Measurements from ENCODE around the gene TPI1.

DNA sequence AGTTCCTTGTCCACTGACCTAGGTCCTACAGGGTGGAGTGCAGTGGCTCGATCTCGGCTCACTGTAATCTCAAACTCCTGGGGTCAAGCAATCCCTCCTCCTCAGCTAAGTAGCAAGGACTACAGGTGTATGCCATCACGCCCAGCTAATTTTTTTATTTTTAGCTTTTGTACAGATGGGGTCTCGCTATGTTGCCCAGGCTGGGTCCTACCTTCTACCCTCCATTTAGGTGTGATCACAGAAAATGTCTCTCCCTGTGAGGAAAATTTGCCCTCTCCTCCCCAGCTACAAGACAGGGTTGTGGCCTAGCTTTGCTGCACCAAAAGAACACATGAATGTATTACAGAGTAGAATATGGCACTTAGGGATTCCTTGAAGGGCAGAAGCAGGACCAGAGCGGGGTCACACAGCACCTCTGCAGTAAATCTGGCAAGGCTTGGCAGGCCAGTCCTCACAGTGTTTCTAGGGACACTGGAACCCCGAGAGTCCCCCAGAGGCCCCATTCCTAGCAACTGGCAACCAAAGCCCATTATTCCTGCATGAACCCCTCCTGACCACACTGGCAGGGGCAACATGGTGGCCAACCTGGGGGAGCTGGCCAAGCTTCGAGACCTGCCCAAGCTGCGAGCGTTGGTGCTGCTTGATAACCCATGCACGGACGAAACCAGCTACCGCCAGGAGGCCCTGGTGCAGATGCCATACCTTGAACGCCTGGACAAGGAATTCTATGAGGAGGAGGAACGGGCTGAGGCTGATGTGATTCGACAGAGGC is 45.0 kb downstream of the TPI1 start:
- TF ChIP-seq EZH2 (IDR thresholded peaks at IDR 0.05; ENCODE audit: borderline replicate concordance, low read length), result no peak
- TF ChIP-seq, protein P1, sequence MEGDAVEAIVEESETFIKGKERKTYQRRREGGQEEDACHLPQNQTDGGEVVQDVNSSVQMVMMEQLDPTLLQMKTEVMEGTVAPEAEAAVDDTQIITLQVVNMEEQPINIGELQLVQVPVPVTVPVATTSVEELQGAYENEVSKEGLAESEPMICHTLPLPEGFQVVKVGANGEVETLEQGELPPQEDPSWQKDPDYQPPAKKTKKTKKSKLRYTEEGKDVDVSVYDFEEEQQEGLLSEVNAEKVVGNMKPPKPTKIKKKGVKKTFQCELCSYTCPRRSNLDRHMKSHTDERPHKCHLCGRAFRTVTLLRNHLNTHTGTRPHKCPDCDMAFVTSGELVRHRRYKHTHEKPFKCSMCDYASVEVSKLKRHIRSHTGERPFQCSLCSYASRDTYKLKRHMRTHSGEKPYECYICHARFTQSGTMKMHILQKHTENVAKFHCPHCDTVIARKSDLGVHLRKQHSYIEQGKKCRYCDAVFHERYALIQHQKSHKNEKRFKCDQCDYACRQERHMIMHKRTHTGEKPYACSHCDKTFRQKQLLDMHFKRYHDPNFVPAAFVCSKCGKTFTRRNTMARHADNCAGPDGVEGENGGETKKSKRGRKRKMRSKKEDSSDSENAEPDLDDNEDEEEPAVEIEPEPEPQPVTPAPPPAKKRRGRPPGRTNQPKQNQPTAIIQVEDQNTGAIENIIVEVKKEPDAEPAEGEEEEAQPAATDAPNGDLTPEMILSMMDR (IDR thresholded peaks at IDR 0.05; ENCODE audit: low read length), result no peak

Measured in OCI-LY1 (cell line).